Measurements from ENCODE around the gene PSPC1.
"Not testable (repeated sequence)": the region's sequence is repeated elsewhere in the genome, so short reads cannot be mapped to it uniquely, and the experiment has no call there.

PSPC1 gene

GRCh38 chr13:19782727-19783682, at the start of gene PSPC1:
Gene PSPC1, minus strand, starts transcription at chr13:19782945. Its CDS starts 188 bp downstream, at chr13:19782757.
- FAIRE-seq = peak; percentile 97

- no peak for FAIRE-seq
Measured at GRCh38 chr13:19822673-19823072, 39.9 kb upstream of the PSPC1 start.

- FAIRE-seq = no peak
Measured at GRCh38 chr13:19818223-19818842, 35.6 kb upstream of the PSPC1 start.

- FAIRE-seq = no peak
Measured at GRCh38 chr13:19817510-19818158, 34.9 kb upstream of the PSPC1 start.

- FAIRE-seq = no peak
Measured at GRCh38 chr13:19817106-19817505, 34.4 kb upstream of the PSPC1 start.

GRCh38 chr13:19815842-19816241, 33.1 kb upstream of the PSPC1 start:
- not testable (repeated sequence) for FAIRE-seq

- no peak for FAIRE-seq
Measured at GRCh38 chr13:19810996-19811881, 28.5 kb upstream of the PSPC1 start.

GRCh38 chr13:19810151-19810550, 27.4 kb upstream of the PSPC1 start:
- no peak for FAIRE-seq

GRCh38 chr13:19805765-19806164, 23.0 kb upstream of the PSPC1 start:
- no peak for FAIRE-seq

- FAIRE-seq = no peak
Measured at GRCh38 chr13:19795956-19796355, 13.2 kb upstream of the PSPC1 start.

GRCh38 chr13:19794631-19795030, 11.9 kb upstream of the PSPC1 start:
- no peak for FAIRE-seq

- FAIRE-seq = no peak
Measured at GRCh38 chr13:19791953-19792537, 9.3 kb upstream of the PSPC1 start.

GRCh38 chr13:19782049-19782726, 557 bp downstream of the PSPC1 start:
- FAIRE-seq = no peak

- FAIRE-seq = no peak
Measured at GRCh38 chr13:19781526-19781925, 1.2 kb downstream of the PSPC1 start.

- not testable (repeated sequence) for FAIRE-seq
Measured at GRCh38 chr13:19780753-19781418, 1.9 kb downstream of the PSPC1 start.

GRCh38 chr13:19772306-19772705, 10.4 kb downstream of the PSPC1 start:
- FAIRE-seq = no peak

GRCh38 chr13:19769854-19770253, 12.9 kb downstream of the PSPC1 start:
- no peak for FAIRE-seq

- no peak for FAIRE-seq
Measured at GRCh38 chr13:19767966-19768365, 14.8 kb downstream of the PSPC1 start.

- FAIRE-seq = no peak
Measured at GRCh38 chr13:19766591-19766990, 16.2 kb downstream of the PSPC1 start.

GRCh38 chr13:19764237-19764636, 18.5 kb downstream of the PSPC1 start:
- no peak for FAIRE-seq

- no peak for FAIRE-seq
Measured at GRCh38 chr13:19763618-19764017, 19.1 kb downstream of the PSPC1 start.

All from endometrium (tissue), 2 donors.